SK-N-SH (cell line): Measurements from ENCODE around the gene UBE4B.

Experiments used
- MXI1 ChIP-seq: IDR thresholded peaks from 2 replicates; pipeline ENCODE4 v1.6.1; 2012; ENCODE audit warnings: mild to moderate bottlenecking, low read depth, low read length, improper control_type of control experiment
- NFIC ChIP-seq: IDR thresholded peaks from 2 replicates; pipeline ENCODE4 v1.4.0; 2012; ENCODE audit warnings: borderline replicate concordance
- NRF1 ChIP-seq: IDR thresholded peaks from 2 replicates; pipeline ENCODE4 v1.6.1; 2012; ENCODE audit warnings: low read depth, mild to moderate bottlenecking, low read length
- POLR2AphosphoS5 ChIP-seq: IDR thresholded peaks from 2 replicates; pipeline ENCODE4 v1.6.1; 2012; ENCODE audit warnings: low read depth, low read length
- YY1 ChIP-seq: IDR thresholded peaks from 2 replicates; pipeline ENCODE4 v1.4.0; 2012; ENCODE audit warnings: low read depth, mild to moderate bottlenecking
- TF ChIP-seq, protein P1 (sequence below): IDR thresholded peaks from 2 replicates; pipeline ENCODE4 v1.6.1; 2012; ENCODE audit warnings: mild to moderate bottlenecking, low read depth, low read length, moderate library complexity
- TF ChIP-seq, protein P2 (sequence below): fragments of 200-600 bp; sonication (generic); IDR thresholded peaks from 2 replicates; pipeline ENCODE4 v1.6.1; 2017; ENCODE audit warnings: antibody characterized with exemption, mild to moderate bottlenecking, moderate library complexity
- TF ChIP-seq, protein P3 (sequence below): fragments of 150-350 bp; IDR thresholded peaks from 2 replicates; pipeline ENCODE4 v1.6.1; 2016; ENCODE audit warnings: mild to moderate bottlenecking, low read depth, low read length

DNA sequence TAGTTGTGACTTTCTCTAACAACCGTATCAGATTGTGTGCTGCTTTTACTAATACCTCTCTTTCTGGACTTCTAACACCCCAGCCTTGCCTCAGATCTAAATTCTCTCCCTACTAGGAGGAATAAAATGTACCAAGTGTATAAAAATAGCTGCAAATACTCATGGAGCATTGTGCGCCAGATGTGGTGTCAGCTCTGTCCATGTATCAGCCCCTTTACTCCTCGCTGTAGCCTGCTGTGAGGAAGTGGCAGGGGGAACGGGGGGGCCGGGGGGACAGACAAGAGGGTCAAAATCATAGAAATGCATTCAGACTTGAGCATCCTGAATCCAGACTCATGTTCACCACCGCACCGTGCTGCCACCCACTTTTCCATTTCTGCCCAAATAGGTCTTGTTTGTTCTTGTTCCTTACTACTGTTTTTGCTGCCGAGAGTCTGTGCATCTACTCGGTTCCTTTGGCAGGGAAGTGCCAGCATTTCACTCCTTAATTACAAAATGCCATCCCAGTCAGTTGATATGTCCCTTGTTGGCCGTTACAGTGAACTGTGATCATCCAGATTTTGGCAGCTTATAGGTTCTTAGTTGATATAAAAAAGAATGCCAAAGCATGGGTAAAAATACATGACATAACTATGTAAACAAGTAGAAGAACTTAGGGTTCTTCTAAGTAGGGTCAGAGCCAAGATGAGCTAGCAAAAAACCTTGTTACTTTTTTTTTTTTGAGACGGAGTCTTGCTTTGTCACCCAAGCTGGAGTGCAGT is 76.4 kb downstream of the UBE4B start:
- TF ChIP-seq, protein P1, sequence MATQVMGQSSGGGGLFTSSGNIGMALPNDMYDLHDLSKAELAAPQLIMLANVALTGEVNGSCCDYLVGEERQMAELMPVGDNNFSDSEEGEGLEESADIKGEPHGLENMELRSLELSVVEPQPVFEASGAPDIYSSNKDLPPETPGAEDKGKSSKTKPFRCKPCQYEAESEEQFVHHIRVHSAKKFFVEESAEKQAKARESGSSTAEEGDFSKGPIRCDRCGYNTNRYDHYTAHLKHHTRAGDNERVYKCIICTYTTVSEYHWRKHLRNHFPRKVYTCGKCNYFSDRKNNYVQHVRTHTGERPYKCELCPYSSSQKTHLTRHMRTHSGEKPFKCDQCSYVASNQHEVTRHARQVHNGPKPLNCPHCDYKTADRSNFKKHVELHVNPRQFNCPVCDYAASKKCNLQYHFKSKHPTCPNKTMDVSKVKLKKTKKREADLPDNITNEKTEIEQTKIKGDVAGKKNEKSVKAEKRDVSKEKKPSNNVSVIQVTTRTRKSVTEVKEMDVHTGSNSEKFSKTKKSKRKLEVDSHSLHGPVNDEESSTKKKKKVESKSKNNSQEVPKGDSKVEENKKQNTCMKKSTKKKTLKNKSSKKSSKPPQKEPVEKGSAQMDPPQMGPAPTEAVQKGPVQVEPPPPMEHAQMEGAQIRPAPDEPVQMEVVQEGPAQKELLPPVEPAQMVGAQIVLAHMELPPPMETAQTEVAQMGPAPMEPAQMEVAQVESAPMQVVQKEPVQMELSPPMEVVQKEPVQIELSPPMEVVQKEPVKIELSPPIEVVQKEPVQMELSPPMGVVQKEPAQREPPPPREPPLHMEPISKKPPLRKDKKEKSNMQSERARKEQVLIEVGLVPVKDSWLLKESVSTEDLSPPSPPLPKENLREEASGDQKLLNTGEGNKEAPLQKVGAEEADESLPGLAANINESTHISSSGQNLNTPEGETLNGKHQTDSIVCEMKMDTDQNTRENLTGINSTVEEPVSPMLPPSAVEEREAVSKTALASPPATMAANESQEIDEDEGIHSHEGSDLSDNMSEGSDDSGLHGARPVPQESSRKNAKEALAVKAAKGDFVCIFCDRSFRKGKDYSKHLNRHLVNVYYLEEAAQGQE: no peak
- TF ChIP-seq NRF1 (no peak), POLR2AphosphoS5 (no peak), MXI1 (no peak), YY1 (no peak), NFIC (no peak)
- TF ChIP-seq, protein P2, sequence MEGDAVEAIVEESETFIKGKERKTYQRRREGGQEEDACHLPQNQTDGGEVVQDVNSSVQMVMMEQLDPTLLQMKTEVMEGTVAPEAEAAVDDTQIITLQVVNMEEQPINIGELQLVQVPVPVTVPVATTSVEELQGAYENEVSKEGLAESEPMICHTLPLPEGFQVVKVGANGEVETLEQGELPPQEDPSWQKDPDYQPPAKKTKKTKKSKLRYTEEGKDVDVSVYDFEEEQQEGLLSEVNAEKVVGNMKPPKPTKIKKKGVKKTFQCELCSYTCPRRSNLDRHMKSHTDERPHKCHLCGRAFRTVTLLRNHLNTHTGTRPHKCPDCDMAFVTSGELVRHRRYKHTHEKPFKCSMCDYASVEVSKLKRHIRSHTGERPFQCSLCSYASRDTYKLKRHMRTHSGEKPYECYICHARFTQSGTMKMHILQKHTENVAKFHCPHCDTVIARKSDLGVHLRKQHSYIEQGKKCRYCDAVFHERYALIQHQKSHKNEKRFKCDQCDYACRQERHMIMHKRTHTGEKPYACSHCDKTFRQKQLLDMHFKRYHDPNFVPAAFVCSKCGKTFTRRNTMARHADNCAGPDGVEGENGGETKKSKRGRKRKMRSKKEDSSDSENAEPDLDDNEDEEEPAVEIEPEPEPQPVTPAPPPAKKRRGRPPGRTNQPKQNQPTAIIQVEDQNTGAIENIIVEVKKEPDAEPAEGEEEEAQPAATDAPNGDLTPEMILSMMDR: no peak
- TF ChIP-seq, protein P3, sequence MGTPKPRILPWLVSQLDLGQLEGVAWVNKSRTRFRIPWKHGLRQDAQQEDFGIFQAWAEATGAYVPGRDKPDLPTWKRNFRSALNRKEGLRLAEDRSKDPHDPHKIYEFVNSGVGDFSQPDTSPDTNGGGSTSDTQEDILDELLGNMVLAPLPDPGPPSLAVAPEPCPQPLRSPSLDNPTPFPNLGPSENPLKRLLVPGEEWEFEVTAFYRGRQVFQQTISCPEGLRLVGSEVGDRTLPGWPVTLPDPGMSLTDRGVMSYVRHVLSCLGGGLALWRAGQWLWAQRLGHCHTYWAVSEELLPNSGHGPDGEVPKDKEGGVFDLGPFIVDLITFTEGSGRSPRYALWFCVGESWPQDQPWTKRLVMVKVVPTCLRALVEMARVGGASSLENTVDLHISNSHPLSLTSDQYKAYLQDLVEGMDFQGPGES: no peak
